ENCODE results near the gene BAG2.

Gene BAG2

DNA sequence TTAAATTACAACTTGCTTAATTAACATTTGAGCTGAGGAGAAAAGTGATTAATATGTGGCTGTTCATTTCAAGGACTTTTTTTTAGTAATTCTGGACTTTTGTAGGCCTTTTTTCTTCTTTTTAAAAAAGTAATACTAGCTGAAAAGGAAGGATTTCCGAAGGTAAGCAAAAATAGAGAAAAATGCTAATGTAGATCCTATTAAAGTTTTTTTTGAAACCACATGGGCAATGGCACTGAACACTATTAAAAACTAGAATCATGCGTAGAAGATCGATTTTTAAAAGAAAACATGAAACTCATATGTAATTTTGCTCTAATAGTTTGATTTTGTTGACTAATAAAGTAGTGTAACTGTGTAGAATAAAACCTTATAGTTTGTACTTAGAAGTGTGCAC lies 2.4 kb downstream of the BAG2 start:
- DNase-seq (ENCODE audit: low read depth in 2 of 2) = no peak

- DNase-seq (ENCODE audit: low read depth in 2 of 2) = no peak
Observed at GRCh38 chr6:57177545-57178265, 5.6 kb downstream of the BAG2 start.

DNA sequence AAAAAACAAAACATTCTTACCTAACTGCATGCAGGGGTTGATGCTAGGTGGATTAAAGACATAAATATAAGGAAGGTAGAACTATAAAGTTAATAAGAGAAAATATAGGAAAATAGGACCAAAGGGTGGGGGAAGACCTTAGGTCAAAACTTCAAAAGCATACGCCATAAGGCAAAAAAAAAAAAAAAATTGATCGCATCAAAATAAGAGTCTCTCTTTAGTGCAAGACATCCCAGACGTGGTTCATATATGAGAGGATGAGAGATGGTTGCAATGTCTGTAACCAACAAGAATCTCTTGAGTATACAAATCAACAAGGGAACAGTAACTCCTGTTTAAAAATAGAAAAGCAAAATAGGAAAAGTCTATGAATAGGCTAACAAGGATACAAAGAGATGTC lies 8.5 kb downstream of the BAG2 start:
- no peak for DNase-seq (ENCODE audit: low read depth in 2 of 2)

DNA sequence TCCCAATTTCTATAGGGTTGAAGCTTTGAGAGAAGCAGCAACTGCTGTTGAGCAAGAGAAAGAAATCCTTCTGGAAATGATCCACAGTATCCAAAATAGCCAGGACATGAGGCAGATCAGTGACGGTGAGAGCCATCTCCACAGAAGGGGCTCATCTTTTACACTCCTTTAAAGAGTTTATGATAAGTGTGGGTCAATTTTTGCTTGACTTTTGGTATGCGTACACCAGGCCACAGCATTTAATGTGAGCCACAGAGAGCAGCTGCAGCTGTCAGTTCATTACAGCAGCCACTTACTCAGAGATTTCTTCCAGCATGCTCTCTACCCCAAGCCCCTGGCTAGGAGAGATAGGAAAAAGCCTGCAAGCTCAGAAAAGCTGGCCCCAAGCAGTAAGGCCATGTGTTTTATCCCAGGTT lies 9.9 kb downstream of the BAG2 start:
- DNase-seq (ENCODE audit: low read depth in 2 of 2) = no peak

DNA sequence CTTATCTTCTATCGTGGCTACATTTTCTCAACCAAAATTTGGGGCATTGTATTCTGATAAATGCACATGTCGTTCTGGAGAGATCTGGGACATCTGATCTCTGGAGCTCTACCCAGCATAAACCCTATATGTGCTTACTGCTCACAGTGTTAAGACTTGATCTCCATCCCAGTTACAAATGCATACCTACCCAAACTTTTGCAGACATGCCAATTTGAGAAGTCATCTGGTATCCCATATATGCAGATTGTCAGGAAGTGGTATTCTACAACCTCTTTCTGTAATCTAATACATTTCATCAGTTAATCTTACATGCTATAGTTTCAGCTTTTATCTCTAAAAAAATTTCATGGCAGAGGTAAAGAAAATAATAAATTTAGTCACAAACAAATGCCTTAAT lies 11.2 kb downstream of the BAG2 start:
- DNase-seq (ENCODE audit: low read depth in 2 of 2) = no peak

GRCh38 chr6:57190140-57190539 lies 18.0 kb downstream of the BAG2 start:
- DNase-seq (ENCODE audit: low read depth in 2 of 2) = peak in 1 of 2 experiments; percentile 32

DNA sequence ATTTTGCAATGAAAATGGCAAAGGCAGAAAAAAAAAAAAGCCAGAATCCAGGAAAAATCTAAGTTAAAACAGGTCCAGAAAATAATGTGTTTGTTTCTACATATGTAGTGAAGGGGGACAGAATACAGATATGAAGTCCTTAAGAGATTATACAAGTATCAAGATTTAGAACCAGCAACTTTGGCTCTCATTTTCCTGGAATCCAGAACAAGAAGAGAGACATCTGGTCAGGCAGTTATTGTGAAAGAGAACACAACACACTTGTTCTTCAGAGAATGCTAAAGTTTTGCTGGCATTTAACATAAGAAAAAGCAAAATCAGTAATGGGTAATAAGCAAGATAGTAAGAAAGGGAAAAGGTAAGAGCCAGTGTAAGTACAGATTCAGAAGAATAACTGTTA lies 21.1 kb downstream of the BAG2 start:
- no peak for DNase-seq (ENCODE audit: low read depth in 2 of 2)

- DNase-seq (ENCODE audit: low read depth in 2 of 2) = no peak
Observed at GRCh38 chr6:57195457-57195856, 23.3 kb downstream of the BAG2 start.

DNA sequence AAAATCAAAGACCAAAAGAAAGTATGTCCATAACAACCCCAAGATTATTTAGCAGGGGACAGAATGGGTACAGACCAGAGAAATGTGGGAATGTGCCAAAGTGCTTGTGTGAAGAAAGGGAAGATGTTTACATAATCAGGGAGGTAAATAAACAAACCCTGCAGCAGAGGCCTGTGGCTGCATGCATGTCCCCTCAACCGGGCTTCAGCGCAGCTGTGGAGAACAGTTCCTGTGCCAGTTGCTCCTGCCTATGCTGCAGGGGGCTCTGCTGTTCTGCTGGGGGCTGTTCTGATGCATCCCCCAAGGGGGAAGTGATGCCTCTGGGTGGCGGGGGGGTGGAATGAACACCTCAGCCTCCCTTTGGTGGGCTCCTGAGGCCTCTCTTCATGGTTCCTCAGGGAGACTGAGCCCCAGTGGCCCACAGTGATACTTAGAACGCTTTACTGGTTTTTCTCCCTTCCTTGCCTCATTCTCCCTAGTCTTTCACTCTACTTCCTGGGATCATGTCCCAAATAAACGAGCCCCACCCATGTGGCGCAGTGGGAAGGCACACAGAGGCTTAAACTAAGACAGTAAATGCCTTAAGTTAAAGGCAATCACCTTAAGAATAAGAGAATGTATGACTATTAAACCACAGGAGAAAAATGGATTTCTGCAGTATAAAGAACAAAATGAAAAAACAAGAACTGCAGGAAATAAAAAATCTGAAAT lies 27.0 kb downstream of the BAG2 start:
- no peak for DNase-seq (ENCODE audit: low read depth in 2 of 2)

GRCh38 chr6:57201718-57202117 lies 29.6 kb downstream of the BAG2 start:
- no peak for DNase-seq (ENCODE audit: low read depth in 2 of 2)

DNA sequence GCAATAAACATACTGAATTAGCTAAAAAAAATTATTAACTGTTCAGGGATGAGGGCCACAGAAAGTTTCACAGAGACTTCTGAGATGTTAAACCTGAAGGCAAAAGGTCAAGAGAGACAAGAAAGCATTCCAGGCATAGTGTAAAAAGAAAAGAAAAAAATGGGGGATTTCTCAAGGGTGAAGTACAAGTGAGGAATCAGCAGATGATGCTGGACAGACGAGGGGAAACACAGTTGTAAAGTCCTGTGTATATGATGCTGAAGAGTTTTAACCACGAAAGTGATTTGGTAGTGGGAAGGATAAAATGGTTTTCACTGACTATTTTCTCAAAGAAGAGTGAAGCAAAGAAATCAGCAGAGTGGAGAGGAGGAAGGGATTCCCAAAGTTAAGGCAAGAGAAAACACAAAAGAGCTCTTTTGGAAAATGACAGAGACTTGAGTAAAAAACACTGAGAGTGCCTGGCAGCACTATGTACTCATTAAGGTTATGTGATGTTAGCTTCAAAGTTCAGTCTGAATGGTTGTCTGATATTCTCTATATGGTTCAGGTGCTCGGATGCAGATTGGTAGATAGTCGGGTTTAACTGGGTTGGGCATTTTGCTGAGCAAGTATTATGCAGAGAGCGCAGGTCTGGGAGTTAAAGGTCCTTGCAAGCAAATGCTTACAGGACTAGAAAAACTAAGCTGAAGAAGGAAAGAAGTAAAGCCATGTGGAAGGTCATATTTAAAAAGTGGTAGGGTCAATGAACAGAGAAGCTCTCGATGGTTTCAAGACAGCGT lies 33.6 kb downstream of the BAG2 start:
- DNase-seq (ENCODE audit: low read depth in 2 of 2) = no peak

DNA sequence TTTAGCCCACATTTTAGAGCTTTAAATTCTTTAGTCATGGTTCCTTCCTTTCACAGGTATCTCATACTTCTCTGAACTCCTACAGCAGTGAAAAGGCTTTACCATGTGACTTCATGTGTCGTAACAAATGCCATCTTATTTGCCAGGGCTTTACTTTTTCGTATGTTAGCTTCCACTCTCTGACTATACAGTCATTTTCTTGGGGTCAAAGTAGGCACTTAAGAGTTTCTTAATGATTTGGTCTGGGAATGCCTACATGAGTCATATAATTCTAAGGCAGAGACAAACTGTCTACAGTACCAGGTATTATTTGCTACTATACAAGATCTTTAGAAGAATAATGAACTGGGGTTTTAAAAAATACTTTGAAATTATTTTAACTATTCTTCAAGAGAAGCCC lies 35.0 kb downstream of the BAG2 start:
- no peak for DNase-seq (ENCODE audit: low read depth in 2 of 2)

DNA sequence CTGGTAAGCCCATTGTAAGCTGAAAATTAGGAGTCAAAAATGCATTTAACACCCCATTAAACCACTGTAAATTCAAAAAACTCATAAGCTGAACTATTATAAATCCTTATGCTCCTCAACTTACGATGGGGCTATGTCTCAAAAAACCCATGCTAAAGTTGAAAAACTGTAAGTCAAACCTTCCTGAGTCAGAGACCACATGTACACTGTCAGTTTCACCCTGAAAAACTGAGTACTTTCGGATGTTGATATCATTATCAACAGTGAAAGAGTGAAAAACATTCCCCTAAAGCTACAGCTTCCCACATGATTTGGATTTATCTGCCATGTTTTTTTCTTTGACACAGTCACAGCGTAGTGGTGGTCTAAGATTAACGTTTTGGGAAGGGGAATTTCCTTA lies 35.7 kb downstream of the BAG2 start:
- no peak for DNase-seq (ENCODE audit: low read depth in 2 of 2)

DNA sequence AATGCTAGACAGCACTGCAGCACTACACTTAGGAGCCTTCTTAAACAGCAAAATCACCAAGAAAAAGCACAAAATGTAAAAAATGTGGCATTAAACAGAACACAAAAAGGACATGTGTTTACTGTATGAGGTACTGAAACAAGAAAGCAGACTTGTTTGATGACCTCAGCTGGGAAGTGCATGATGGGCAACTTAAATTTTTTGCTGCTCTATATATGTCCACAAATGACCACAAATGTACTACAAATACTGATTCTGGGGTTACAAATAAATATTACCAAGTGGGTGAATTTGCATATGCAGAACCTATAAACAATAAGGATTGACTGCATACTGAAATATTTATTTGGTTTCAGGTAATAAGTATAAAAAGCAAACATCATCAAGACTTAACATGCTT lies 36.9 kb downstream of the BAG2 start:
- DNase-seq (ENCODE audit: low read depth in 2 of 2) = no peak

- DNase-seq (ENCODE audit: low read depth in 2 of 2) = no peak
Observed at GRCh38 chr6:57210060-57210459, 37.9 kb downstream of the BAG2 start.

GRCh38 chr6:57215260-57215659 lies 43.1 kb downstream of the BAG2 start:
- DNase-seq (ENCODE audit: low read depth in 2 of 2) = no peak

DNA sequence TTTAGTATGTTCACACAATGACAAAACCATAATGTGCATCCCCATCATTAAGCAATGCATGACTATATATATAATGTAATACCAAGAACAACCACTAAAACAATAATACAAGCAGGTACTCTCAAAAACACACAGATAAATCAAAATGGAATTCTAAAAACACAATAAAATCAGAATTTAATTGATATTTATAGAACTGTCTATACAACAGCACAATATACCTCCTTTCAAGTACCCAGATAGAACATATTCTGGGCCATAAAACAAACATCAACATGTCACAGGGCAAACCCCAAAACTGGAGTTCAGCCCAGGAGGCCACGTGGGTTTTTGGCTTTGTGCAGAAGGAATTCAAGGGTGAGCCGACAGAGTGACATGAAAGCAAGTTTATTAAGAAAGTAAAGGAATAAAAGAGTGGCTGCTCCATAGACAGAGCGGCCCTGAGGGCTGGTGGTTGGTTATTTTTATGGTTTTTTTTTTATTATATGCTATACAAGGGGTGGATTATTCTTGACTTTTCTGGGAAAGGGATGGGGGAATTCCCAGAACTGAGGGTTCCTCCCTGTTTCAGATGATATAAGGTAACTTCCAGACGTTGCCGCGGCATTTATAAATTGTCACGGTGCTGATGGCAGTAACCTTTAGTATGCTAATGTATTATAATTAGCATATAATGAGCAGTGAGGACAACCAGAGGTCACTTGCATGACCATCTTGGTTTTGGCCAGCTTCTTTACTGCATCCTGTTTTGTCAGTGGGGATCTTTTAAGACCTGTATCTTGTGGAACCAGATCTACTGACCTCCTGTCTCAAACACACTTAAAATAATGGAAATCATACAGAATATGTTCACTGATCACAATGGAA lies 44.3 kb downstream of the BAG2 start:
- no peak for DNase-seq (ENCODE audit: low read depth in 2 of 2)

DNA sequence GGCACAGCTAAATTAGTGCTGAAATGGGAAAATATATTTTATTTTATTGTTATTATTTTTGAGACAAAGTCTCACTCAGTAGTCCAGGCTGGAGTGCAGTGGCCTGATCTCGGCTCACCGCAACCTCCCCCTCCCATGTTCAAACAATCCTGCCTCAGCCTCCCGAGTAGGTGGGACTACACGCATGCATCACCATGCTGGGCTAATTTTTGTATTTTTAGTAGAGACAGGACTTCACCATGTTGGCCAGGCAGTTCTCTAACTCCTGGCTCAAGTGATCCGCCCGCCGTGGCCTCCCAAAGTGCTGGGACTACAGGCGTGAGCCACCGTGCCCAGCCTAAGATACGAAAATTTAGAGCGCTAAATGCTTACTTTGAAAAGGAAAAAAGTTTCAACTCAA lies 45.1 kb downstream of the BAG2 start:
- no peak for DNase-seq (ENCODE audit: low read depth in 2 of 2)

DNA sequence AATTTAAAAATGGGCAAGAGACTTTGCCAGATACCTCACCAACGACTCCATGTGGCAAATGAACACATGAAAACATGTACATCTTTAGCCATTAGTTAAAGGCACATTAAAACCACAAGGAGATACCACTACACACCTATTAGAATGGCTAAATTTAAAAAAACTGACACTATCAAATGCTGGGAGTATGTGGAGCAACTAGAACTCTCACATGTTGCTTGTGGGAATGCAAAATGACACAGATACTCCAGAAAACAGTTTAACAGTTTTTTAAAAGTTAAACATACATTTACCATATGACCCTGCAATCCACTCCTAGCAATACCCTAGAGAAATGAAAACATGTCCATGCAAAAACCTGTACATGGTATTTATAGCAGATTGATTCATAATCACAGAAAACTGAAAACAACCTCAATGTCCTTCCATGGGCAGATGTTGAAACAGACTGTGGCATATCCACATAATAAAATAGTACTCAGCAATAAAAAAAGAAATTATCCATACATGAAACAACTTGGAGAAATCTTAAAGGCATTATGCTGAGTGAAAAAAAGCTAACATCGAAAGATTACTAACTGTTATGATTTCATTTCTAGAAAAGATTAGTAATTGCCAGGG lies 48.1 kb downstream of the BAG2 start:
- no peak for DNase-seq (ENCODE audit: low read depth in 2 of 2)

GRCh38 chr6:57221191-57221935 lies 49.2 kb downstream of the BAG2 start:
- peak; percentile 34 to 35 for DNase-seq (ENCODE audit: low read depth in 2 of 2)

Measured in fibroblast of skin of left quadriceps (primary cell).